ENCODE measurements around the gene PGGT1B.
A peak's percentile ranks its signal among the peaks of the same experiment; 100 is the strongest.

The PGGT1B gene

DNA sequence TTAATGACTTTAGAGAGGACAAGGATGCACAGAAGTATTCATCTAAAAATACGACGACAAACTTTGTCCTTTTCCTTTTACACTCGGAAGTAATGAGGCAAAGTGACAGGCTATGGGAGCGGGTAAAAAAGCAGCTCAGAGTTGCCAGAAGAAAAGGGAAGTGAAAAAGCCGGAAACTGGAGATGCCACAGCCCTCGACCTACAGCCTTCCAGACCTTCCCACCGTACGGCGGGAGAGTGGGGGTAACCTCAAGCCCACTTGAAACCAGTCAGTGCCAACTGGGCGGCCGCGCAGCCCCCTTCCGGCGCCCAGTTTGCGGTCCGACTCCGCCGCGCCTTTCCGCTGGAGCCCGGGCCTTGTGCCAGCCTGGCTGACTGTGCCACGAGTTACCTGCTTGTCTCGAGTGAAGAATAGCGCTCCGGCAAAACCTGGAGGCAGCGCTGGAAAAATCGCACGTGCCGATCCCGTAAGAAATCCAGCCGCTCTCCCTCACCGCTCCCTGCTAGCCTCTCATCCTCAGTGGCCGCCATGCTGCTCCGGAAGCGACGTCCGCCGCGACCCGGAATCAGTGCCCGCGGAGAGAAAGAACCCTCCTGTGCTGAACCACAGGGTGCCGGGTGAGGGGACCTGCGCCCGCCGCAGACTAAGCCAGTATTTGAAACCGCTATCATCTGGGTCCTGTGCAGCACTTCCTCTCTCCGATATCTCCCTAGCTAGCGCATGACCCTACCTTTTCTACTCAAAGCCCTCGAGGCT is at the start of gene PGGT1B:
Gene PGGT1B (minus strand): TSS at position 557 of the 757 bp plus-strand sequence. CDS start 26 bp downstream, at position 531.
- DNase-seq, result peak; percentile 54

GRCh38 chr5:115309751-115310370 is 47.2 kb upstream of the PGGT1B start:
- peak; percentile 9 for DNase-seq

DNA sequence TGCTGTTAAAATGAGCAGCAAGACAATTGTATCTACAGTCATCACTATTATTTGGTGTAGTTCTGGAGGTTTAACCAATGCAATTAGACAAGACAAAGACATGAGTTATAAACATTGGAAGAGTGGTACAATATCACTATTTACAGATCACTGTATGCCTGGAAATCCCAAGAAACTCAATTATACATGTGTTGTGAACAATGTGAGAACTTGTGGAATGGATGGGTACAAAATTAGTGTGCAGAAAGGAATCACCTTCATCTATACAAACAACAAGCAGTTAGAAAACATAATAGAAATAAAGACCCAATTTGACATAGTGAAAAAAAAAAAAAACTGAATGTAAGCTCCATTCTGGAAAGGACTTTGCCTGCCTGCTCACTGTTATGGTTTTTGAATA is 46.1 kb upstream of the PGGT1B start:
- no peak for DNase-seq

DNA sequence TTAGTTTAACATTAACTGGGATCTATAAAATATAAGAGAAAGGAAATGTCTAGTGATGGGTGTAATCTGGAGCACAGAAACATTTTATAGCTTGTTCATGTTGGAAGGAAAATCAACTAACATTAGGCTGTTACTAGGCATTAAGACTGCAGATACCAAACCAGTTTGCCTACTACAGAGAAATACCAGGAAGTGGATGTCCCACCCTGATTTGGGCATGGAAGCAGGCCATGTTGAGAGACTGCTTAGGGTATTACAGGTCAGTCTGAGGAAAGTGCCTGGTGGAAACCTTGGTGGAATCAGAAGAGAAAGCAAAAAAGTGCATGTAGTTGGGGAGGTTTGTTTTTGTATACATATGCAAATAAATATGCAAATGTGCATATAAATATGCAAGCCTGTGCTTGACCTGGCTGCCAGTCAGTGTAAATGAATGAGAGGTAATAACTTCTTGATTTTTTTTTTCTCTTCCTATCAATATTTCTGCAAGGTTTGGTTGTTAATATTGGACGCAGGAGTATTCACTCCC is 43.4 kb upstream of the PGGT1B start:
- no peak for DNase-seq

DNA sequence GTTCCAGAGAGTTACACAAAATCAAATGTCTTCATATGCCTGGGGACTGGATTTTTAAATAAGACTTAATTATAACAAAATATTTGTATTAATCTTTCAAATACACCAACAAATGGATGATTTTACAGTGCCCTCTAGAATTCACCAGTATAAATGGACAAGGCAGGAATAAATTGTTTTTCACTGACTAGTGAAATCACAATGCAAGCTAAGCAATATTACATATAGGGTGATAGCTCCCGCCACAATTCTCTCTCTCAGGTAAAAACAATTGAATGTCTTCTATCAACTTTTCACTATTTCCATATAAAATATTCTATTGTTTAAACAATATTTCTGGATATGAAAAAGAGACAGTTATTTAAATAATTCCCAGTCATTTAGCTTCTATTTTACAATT is 41.8 kb upstream of the PGGT1B start:
- DNase-seq, result no peak

DNA sequence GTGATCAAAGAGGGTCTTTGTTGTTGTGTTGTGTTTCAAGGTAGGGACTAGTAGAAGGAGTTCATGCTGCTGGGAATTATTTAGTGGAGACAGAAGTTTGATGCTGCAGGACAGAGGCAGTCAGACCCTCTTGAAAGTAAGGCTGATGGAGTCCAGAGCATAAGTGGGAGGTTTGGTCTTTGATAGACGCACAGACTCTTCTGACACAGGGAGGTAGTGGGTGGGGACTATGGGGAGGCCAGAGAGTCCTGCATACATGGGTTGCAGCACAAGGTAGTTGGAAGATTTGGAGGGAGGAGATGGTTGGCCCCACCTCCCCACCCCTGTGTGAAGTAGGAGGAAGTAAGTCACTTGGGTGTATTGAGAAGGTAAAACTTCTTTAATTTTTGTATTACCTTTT is 36.1 kb upstream of the PGGT1B start:
- no peak for DNase-seq

DNA sequence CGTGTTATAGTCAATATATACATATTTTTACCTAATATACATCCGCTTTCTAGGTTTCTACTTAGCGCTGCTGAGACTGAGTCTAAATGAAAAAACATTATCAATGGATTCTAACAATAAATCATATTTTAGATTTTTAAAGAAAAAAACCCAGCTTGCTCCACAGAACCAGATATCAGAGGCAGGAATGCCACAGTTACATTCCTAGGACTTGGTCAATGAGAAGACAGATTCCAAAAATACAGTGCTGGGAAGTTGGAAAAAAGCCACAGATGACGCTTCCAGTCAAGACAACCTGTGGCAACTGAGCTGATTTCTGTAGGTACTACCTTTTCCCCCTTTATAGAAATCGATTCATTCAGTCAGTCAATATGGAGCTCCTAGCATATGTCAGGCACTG is 34.4 kb upstream of the PGGT1B start:
- no peak for DNase-seq

DNA sequence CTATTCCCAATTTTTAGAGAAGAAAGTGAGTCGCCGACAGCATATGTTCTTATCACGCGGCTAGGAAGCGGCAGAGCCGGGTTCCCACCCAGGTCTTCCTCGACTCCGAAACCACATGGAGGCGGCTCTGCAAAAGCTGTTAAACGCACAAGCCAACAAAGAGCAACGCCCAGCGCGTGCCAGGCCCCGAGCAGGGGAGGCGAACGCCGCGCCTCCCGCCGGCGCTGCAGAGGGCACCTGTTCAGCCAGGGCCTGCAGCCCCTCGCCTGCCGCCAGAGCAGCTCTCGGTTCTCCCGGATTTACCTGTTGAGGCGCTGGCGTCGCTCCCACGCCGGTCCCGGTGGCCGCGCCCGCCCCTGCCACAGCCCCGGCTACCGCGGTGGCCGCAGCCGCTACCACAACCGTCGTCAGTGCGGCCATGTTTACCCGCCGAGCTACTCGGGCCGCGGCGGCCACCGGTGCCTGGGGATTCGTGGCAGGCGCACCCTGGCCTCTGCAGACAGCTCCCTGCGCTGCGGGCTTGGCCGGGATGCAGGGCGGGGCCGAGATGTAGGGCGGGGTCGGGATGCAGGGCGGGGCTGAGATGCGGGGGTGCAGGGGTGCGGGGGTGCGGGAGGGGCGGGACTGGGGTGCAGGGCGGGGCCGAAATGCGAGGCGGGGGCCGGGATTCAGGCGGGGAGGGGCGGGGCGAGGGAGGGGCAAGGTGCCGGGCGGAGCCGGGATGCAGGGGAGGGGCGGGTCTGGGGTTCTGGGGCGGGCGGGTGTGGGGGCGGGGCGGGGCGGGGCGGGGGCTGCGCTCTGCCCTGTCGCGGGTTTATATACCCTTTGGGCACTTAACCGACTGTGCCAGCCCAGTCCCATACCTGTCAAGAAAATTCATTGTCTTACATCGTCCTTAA is 33.7 kb upstream of the PGGT1B start, which contains the start of gene CCDC112:
Gene CCDC112 (minus strand): TSS at position 531 of the 899 bp plus-strand sequence. CDS start 111 bp downstream, at position 420.
- DNase-seq, result peak; percentile 36

DNA sequence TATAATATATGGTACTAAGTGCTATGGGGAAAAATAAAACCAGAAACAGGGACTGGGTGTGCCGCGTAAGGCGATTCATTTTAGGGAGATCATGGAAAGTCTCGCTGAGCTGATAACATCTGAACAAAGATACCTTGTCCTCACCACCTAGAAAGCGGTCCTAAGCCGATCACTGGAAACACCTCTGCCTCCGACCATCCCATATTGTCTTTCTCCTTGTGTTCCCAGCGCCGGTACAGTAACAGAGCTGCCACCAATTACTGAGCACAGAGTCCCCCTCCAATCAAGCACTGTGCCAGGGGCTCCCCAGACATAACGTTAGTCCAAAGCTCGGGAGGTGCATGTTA is 33.1 kb upstream of the PGGT1B start:
- DNase-seq, result no peak

- no peak for DNase-seq
Observed at GRCh38 chr5:115291397-115291796, 28.7 kb upstream of the PGGT1B start.

- no peak for DNase-seq
Observed at GRCh38 chr5:115289104-115289503, 26.4 kb upstream of the PGGT1B start.

GRCh38 chr5:115284021-115284420 is 21.3 kb upstream of the PGGT1B start:
- DNase-seq, result no peak

DNA sequence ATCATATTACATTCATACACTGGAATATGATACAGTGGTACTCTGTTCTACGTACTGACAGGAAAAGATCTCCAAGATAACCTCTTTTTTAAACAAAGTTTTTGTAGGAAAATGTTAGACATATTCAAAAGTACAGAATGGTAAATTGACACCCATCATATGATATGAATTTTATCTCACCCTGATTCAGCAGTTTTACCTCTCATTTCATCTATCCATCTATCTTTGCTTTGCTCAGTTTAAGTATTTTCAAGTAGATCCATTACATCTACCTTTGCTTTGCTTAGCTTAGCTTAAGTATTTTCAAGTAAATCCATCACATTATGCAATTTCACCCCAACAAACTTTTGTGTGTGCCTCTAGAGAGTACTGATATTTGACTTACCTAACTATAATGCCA is 19.5 kb upstream of the PGGT1B start:
- DNase-seq, result no peak

GRCh38 chr5:115274584-115274983 is 11.9 kb upstream of the PGGT1B start:
- DNase-seq, result no peak

GRCh38 chr5:115272297-115272958 is 9.8 kb upstream of the PGGT1B start:
- no peak for DNase-seq

DNA sequence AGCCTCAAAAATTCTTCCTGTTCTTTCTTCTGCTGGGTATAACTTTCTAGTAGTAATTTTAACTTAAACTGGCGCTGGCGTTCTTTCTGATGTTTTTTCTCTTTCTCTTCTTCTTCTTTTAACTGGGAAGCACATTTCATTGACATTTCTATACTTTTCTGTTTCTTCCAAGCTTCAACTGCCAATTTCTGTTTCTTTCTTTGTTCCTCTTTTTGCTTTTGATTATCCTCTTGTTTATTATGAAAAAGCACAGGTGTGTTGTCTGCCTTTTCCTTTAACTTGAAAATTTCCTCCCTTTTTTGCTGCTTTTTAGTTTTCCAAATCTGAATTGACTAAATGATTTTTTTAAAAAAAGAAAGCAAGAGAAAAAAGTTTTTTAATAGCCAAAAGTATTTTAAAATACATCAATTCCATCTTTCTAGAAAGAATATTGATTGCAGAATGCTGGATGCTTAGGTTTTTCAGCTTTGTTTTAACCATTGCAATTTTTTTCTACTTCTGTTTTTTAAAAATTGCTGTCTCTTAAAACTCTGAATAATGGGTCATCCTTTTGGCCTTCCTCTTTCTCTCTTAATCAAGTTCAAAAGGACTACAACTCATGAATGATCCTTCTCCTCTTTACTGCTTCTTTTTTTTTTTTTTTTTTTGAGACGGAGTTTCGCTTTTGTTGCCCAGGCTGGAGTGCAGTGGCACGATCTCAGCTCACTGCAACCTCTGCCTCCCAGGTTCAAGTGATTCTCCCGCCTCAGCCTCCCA is 8.8 kb upstream of the PGGT1B start:
- no peak for DNase-seq

DNA sequence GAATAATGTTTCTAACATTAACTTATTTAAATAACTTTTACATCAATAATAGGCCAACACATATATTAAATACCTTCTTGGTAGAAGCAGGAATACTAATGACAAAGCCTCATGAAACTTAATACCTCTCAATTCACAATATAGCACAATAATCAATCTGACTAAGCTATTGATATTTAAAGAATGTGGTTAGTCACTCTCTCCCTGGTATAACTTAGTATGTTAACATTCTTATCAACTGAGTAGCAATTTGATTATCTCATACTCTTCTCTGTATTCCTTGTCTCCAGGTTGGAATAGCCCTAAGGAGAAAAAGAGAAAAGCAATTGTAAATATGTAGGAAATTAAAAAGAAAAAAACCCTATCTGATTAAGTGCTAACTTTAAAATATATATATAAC is 4.9 kb upstream of the PGGT1B start:
- DNase-seq, result no peak

DNA sequence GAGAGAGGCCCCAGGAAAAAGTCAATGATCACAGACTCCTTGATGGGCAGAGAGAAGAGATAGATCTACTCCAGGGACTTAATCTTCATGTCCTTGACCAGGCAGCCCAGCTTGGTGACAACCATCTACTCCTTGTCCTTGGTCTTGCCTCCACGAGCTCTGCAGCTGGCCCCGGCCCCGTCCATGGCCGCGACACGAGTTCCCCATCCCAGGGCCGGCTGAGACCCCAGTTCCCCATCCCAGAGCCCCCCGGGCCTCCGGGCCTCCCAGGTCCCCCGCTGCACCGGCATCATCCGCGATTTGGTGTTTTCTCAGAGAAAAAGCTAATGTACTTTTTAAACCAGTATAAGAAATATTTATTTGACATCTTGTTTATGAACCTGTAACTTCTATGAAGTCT is 2.5 kb upstream of the PGGT1B start:
- DNase-seq, result no peak

GRCh38 chr5:115264786-115265185 is 2.1 kb upstream of the PGGT1B start:
- no peak for DNase-seq

- no peak for DNase-seq
Observed at GRCh38 chr5:115263078-115263380, 352 bp upstream of the PGGT1B start.

GRCh38 chr5:115262011-115262320 is 711 bp downstream of the PGGT1B start:
- peak; percentile 2 for DNase-seq

DNA sequence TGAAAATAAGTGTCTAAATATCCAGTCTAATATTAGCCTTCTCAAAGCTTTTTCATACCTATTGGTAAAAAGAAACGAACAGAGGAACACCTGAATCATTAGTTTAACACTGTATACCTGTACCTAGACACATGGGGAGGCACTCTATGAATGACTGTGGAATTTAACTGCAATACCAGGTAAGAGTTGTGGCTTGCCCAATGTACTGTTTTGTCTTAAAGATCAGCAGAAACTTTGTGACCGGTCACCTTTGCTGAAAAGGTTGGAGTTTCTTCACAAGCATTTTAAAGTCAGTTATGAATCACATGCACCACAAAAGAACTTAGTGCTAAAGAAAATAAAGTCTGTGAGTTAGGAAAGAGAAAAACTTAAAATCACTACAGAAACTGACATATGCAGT is 2.4 kb downstream of the PGGT1B start:
- DNase-seq, result no peak
